KOPT-K1 (cell line): ENCODE data around the gene MRAS.

Experiments used
- H3K27ac ChIP-seq: fragments of 200-600 bp; sonication (generic); 2 replicates; pipeline ENCODE4 v1.5.1; 2016; ENCODE audit warnings: antibody characterized with exemption, mild to moderate bottlenecking, low read depth, low read length; ENCODE audit not compliant: poor library complexity, severe bottlenecking
- H3K36me3 ChIP-seq: fragments of 200-600 bp; sonication (generic); 2 replicates; pipeline ENCODE4 v1.5.1; 2017; ENCODE audit warnings: antibody characterized with exemption, mild to moderate bottlenecking, low read length, moderate library complexity; ENCODE audit not compliant: insufficient read depth
- H3K9me3 ChIP-seq: fragments of 200-600 bp; sonication (generic); 2 replicates; pipeline ENCODE4 v1.5.1; 2017; ENCODE audit warnings: antibody characterized with exemption, low read length, mild to moderate bottlenecking; ENCODE audit not compliant: insufficient read depth, poor library complexity, severe bottlenecking

Gene MRAS

GRCh38 chr3:138356730-138357405, 8.5 kb downstream of the MRAS start:
- H3K9me3 ChIP-seq, result no peaks in the 10 kb centered on the region
- H3K27ac ChIP-seq, result no peak overlapping the region
- no peaks in the 10 kb centered on the region for H3K36me3 ChIP-seq

DNA sequence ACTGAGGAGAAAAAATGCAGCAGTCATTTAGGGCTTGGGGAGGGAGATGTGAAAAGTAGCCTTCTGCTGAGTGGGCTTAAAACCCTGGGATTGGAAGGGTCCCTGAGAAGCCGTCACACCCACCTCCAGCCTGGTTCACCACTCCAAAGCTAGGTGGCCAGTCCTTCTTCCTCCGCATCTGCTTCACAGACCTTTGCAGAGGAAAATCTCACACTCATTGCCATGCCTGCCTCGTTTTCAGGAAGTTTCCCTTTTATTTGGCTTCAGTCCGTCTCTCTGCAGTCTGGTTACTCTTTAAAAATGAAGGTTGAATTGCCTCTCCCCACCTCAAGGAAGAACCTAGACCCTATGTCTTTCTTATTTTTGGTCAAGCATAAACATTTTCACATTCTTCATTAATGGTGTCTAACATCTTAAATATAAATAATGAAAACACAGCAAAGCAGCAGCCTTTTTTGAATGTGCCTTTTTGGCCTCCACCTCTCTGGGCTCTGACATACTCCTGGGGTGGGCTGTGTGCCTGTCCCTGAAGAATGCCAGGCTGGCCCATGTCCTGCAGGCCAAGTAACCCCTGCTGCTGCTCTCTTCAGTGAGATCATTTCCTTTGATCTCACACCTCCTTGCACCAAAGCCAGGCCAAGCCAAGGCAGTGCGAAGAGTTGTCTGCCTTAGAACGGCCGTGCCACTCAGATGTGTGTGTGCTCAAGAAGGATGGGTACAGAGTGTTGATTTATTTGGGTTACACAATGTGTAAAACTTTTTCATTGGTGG, 11.0 kb downstream of the MRAS start:
- no peak overlapping the region for H3K27ac ChIP-seq

DNA sequence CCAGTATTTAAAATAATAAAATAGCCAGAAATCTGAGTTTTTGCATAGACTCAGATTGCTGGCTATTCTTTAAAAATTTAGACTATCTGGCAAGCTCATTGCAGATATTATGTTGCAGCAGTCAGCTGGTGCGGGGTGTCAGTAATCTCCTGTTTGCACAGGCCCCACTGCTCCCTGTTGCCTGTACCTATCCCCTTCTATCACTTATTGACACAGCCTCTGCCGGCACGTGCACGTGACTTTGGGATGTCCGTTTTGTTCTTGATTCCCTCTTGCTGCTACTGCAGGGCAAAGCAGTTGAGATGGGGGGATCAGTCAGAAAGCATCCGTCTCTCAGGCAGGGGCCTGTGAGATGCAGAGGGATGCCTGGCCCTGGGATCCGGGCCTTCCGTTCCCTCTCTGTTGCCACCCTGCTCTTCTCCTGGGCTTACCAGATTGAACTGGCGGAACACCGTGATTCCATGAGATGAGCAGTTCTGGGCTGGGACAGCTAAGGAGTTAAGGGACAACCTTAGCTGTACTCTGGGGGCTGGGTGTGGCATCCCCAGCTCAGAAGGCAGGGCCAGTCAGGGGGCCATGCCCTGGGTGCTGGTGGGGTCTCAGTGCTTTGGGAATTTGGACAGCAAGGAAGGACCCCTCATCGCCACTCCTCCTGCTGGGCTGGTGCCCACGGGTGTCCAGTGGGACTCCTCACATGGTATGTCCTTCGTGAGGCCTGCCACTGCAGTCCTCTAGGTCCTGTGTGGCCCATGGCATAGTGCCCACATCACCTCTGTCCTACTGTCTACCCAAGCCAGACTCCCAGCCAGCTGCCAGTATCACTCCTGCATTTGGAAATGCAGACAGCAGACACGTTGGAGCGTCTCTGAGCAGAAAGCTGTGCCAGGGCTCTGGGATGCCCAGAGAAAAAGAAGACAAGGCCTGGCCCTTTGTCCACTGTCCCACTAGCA, 11.8 kb downstream of the MRAS start:
- H3K27ac ChIP-seq, result no peak overlapping the region
- no peaks in the 10 kb centered on the region for H3K36me3 ChIP-seq
- no peaks in the 10 kb centered on the region for H3K9me3 ChIP-seq

More for the DNA sequence above, 11.0 kb downstream of the MRAS start:
- H3K36me3 ChIP-seq, result no peaks in the 10 kb centered on the region
- H3K9me3 ChIP-seq, result no peaks in the 10 kb centered on the region

DNA sequence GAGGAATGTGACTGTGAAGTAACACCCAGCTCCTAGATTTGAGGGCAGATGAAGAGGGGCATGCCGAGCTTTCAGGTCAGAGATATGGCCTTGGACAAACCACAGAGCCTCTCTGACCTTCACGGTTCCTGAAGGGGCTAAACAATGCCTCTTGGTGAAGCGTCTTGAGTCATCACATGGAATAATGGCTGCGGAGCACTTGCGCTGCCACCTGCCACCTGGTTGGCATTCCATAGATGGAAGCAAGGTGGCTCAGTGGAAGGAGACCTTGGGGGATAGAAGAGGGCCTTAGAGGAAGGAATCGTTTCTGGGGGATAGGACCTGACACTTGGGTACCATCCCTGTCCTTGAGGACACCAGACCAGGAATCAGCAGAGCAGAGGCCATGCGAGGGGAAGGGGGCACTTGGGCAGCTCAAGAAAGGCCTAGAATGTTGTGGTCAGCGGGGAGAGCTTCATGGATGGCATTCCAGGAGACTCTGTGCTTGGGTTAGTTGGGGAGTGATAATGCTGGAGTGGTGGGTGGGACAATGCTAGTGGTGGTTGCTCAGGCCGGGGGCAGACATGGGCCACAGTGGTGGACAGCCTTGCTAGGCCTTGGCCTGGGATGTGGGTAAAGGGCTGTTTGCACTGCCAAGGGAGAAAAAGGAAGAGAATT, 12.6 kb downstream of the MRAS start:
- Histone ChIP-seq H3K9me3 (no peaks in the 10 kb centered on the region), H3K36me3 (no peaks in the 10 kb centered on the region), H3K27ac (no peak overlapping the region)

GRCh38 chr3:138361561-138361971, 13.2 kb downstream of the MRAS start:
- Histone ChIP-seq H3K27ac (no peak overlapping the region), H3K36me3 (no peaks in the 10 kb centered on the region), H3K9me3 (no peaks in the 10 kb centered on the region)

- Histone ChIP-seq H3K36me3 (no peaks in the 10 kb centered on the region), H3K9me3 (no peaks in the 10 kb centered on the region), H3K27ac (no peak overlapping the region)
Observed at GRCh38 chr3:138362538-138362937, 14.2 kb downstream of the MRAS start.

- Histone ChIP-seq H3K36me3 (no peaks in the 10 kb centered on the region), H3K27ac (no peak overlapping the region), H3K9me3 (no peaks in the 10 kb centered on the region)
Observed at GRCh38 chr3:138363322-138363721, 14.9 kb downstream of the MRAS start.

- Histone ChIP-seq H3K36me3 (no peaks in the 10 kb centered on the region), H3K9me3 (no peaks in the 10 kb centered on the region), H3K27ac (no peak overlapping the region)
Observed at GRCh38 chr3:138364356-138365252, 16.2 kb downstream of the MRAS start.

DNA sequence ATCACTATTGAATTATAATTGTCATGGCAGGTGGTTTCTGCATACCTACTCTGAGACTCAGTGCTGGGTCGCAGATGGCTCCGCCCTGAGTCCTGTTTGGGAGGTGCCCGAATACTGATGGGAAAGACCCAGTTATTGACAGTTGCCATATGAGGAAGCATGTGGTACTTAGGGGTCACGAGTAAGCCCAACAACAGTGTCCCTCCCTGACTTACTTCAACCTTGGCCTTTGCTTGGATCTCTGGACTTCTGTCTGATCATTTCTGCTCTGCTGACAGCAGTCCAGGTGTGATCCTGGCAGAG, 16.8 kb downstream of the MRAS start:
- H3K9me3 ChIP-seq, result no peaks in the 10 kb centered on the region
- no peak overlapping the region for H3K27ac ChIP-seq
- H3K36me3 ChIP-seq, result no peaks in the 10 kb centered on the region

DNA sequence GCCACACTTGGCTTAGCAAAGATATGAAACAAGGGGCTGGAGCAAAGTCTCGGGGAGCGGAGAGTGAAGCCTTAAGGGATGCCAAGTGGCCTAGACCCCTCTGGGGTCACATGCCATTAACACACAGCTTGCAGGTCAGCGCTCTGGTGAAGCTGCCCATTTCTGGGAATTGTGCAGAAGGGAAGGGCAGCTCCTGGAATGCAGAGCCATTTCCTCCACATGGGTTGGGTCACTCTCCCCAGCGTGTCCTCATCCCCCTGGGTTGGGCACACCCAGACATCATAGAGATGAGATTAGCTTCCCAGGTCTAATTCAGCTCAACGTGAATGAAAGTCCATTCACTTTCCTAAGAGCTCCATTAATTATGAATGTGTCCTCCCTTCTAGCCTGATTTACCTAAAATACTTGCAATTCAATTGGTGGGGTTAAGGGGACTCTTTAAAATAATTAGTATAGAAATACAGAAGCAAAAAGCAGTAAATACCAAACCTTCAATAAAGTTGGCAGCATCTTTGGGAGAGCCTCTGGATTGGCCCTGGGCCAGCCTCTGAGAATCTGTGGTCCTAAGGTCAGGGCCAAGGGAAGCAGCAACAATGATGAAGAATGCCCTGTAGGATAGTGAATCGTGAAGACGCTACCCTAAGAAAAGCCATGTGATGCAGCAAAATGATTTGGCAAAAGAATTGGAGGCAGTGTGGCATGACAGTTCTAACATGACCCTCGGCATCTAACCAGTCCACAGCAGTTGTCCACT, 17.8 kb downstream of the MRAS start:
- Histone ChIP-seq H3K27ac (no peak overlapping the region), H3K9me3 (no peaks in the 10 kb centered on the region), H3K36me3 (no peaks in the 10 kb centered on the region)

DNA sequence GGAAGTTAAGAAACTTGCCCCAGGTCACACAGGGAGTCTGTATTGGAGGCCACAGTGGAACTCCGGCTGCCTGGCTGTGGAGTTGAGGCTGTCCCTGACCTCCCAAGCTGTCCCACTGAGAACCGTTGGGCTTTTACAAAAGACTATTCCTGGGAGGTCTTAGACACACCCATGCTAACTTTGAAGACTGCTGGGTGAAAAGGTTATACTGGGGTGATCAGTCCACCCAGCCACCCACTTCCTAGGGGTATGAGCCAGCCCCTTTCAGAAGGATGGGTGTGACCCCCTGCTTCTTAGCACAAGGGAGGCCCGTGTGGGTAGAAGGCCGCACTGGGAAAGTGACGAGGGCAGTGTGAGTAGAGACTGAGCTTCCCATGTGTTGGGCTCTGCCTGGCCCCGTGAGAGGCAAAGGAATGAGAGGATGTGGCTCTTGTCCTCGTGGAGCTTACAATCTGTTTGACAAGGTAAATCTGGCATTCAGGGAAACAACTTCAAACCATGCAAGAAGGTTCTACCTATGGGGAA, 19.0 kb downstream of the MRAS start:
- Histone ChIP-seq H3K36me3 (no peaks in the 10 kb centered on the region), H3K9me3 (no peaks in the 10 kb centered on the region), H3K27ac (no peak overlapping the region)

DNA sequence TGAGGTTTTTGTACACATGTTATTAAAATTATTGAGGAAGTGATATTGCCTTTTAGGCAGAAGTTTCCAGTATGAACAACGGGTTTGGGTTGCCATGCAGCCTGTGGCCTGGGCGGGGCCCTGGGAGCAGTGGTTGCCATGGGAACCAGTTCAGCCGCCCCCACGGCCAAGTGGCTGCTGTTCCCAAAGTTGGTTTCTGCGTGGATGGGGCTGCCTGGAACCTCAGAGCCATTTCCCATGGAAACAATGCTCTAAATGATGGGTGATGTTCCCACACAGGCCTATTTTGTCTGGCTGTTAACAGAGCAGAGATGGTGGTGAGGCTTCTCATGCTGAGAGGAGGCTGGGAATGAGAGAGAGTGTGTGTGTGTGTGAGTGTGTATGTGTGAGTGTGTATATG, 19.5 kb downstream of the MRAS start:
- Histone ChIP-seq H3K9me3 (no peaks in the 10 kb centered on the region), H3K36me3 (no peaks in the 10 kb centered on the region), H3K27ac (no peak overlapping the region)

- no peak overlapping the region for H3K27ac ChIP-seq
- H3K9me3 ChIP-seq, result no peaks in the 10 kb centered on the region
- H3K36me3 ChIP-seq, result no peaks in the 10 kb centered on the region
Observed at GRCh38 chr3:138369151-138369900, 20.9 kb downstream of the MRAS start.
